Tibial nerve (tissue), 4 donors: ENCODE measurements around the gene C5orf63.

Experiments
- EP300 ChIP-seq, 2 donors: sonication (generic); formaldehyde crosslinking; IDR thresholded peaks; one replicate each; pipeline ENCODE4 v1.6.1; 2017; ENCODE audit warnings: antibody characterized with exemption in 2 of 2, mild to moderate bottlenecking in 1 of 2
- POLR2A ChIP-seq, 2 donors: fragments of 450-650 bp; IDR thresholded peaks; one replicate each; pipeline ENCODE4 v1.6.1; 2017; ENCODE audit warnings: antibody characterized with exemption in 2 of 2, mild to moderate bottlenecking in 2 of 2, moderate library complexity in 2 of 2
- TF ChIP-seq, protein P1 (sequence below), 5 experiments: fragments of 200-600 bp in 3 of 5; fragments of 450-650 bp in 2 of 5; sonication (generic) in 3 of 5; IDR thresholded peaks; one replicate each; pipeline ENCODE4 v1.5.1; 2016 to 2019; ENCODE audit warnings: antibody characterized with exemption in 5 of 5, mild to moderate bottlenecking in 3 of 5, moderate library complexity in 2 of 5

DNA sequence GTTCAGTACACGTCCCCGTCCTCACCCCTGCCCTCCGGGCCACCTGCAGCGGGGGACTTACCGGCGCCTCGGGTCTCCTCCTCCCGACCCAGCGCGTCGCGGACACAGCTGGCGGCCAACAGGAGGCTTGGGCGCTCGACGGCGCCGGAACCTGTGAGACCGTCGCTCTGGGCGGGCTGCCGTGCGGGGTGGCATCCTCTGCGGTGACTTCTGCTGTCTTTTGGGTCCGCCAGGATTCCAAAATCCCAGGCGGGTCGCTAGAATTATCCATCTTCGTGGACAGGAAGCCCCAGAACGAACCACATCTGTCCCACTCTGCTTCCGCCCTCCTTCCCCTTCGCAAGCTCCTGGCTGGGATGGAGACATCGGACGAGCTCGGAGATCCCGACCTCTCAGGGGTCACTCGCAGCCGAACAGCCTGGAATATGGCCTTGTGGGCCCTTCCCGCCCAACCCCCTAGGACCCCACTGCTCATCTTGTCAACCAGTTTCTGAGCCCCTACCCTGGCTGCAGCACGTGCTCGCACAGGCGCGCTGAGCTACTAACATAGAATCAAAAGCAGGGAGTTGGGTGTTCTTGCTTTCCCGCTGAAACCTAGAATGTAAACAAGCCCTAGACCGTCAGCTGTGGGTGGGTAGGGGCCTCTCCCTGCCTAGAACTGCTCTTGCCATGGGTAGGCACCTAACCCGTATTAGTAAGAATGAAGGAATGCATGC is 42.0 kb downstream of the C5orf63 start:
- TF ChIP-seq POLR2A (IDR thresholded peaks at IDR 0.05), result no peak
- TF ChIP-seq, protein P1, sequence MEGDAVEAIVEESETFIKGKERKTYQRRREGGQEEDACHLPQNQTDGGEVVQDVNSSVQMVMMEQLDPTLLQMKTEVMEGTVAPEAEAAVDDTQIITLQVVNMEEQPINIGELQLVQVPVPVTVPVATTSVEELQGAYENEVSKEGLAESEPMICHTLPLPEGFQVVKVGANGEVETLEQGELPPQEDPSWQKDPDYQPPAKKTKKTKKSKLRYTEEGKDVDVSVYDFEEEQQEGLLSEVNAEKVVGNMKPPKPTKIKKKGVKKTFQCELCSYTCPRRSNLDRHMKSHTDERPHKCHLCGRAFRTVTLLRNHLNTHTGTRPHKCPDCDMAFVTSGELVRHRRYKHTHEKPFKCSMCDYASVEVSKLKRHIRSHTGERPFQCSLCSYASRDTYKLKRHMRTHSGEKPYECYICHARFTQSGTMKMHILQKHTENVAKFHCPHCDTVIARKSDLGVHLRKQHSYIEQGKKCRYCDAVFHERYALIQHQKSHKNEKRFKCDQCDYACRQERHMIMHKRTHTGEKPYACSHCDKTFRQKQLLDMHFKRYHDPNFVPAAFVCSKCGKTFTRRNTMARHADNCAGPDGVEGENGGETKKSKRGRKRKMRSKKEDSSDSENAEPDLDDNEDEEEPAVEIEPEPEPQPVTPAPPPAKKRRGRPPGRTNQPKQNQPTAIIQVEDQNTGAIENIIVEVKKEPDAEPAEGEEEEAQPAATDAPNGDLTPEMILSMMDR (IDR thresholded peaks at IDR 0.05), result no peak
- TF ChIP-seq EP300 (IDR thresholded peaks at IDR 0.05), result no peak
